Mesenchymal stem cell (in vitro differentiated cells and primary cell): ENCODE data around the gene ARRB1.
A peak's percentile ranks its signal among the peaks of the same experiment; 100 is the strongest.

Source experiments
- DNase-seq: peaks from one replicate; pipeline ENCODE4 v3.0.0-alpha.2; 2013
- H2AFZ ChIP-seq: one replicate; pipeline ENCODE4 v1.6.1; 2013; ENCODE audit warnings: low read depth, mild to moderate bottlenecking, control low read depth, inconsistent platforms, low read length, moderate library complexity
- H2AK5ac ChIP-seq: 2 replicates; pipeline ENCODE4 v1.6.1; 2013; ENCODE audit warnings: low read length, moderate library complexity, mild to moderate bottlenecking, inconsistent platforms; ENCODE audit not compliant: severe bottlenecking
- H2BK120ac ChIP-seq: one replicate; pipeline ENCODE4 v1.6.1; 2013; ENCODE audit warnings: low read depth, mild to moderate bottlenecking, inconsistent platforms, low read length, moderate library complexity
- H2BK12ac ChIP-seq, 2 experiments: one replicate each; pipeline ENCODE4 v1.6.1; 2013; ENCODE audit warnings: inconsistent platforms in 2 of 2, low read length in 2 of 2, mild to moderate bottlenecking in 2 of 2, moderate library complexity in 2 of 2, control low read depth in 1 of 2
- H2BK15ac ChIP-seq: one replicate; pipeline ENCODE4 v1.6.1; 2013; ENCODE audit warnings: mild to moderate bottlenecking, low read depth, inconsistent platforms; ENCODE audit not compliant: poor library complexity, severe bottlenecking
- H2BK5ac ChIP-seq: 2 replicates; pipeline ENCODE4 v1.6.1; 2013; ENCODE audit warnings: low read depth, mild to moderate bottlenecking, low read length, control low read depth, inconsistent platforms; ENCODE audit not compliant: poor library complexity, severe bottlenecking
- H3K14ac ChIP-seq, 2 experiments: one replicate each; pipeline ENCODE4 v1.6.1; 2013; ENCODE audit warnings: inconsistent platforms in 2 of 2, low read length in 2 of 2, control low read depth in 1 of 2, mild to moderate bottlenecking in 1 of 2, moderate library complexity in 1 of 2
- H3K18ac ChIP-seq, 2 experiments: one replicate each; pipeline ENCODE4 v1.6.1; 2013; ENCODE audit warnings: inconsistent platforms in 2 of 2, low read length in 2 of 2, control low read depth in 1 of 2, low read depth in 1 of 2, mild to moderate bottlenecking in 1 of 2
- H3K23ac ChIP-seq, 2 experiments: one replicate each; pipeline ENCODE4 v1.6.1; 2013; ENCODE audit warnings: inconsistent platforms in 2 of 2, low read length in 2 of 2, mild to moderate bottlenecking in 2 of 2, moderate library complexity in 2 of 2, control low read depth in 1 of 2
- H3K27ac ChIP-seq: 2 replicates; pipeline ENCODE4 v1.5.1; 2013; ENCODE audit warnings: mild to moderate bottlenecking, moderate library complexity, low read length, control low read depth, inconsistent platforms; ENCODE audit not compliant: poor library complexity, severe bottlenecking
- H3K27me3 ChIP-seq, 2 experiments: 2 replicates each; pipeline versions ENCODE4 v1.6.1 to v1.7.0; 2013; ENCODE audit warnings: low read length in 2 of 2, mild to moderate bottlenecking in 2 of 2, moderate library complexity in 2 of 2, control low read depth in 1 of 2, inconsistent platforms in 1 of 2; ENCODE audit not compliant: control insufficient read depth in 1 of 2, insufficient read depth in 1 of 2
- H3K36me3 ChIP-seq, 2 experiments: 2 replicates each; pipeline versions ENCODE4 v1.6.1 to v1.7.0; 2013; ENCODE audit warnings: low read length in 2 of 2, control low read depth in 1 of 2, inconsistent platforms in 1 of 2, low read depth in 1 of 2, mild to moderate bottlenecking in 1 of 2; ENCODE audit not compliant: insufficient read depth in 2 of 2, control insufficient read depth in 1 of 2
- H3K4ac ChIP-seq, 2 experiments: one replicate each; pipeline ENCODE4 v1.6.1; 2013; ENCODE audit warnings: inconsistent platforms in 2 of 2, low read length in 2 of 2, mild to moderate bottlenecking in 2 of 2, moderate library complexity in 2 of 2, control low read depth in 1 of 2, low read depth in 1 of 2
- H3K4me1 ChIP-seq: 2 replicates; pipeline ENCODE4 v1.6.1; 2013; ENCODE audit warnings: low read depth, low read length, control low read depth; ENCODE audit not compliant: control insufficient read depth, insufficient read depth
- H3K4me2 ChIP-seq: 2 replicates; pipeline ENCODE4 v1.6.1; 2013; ENCODE audit warnings: low read length, mild to moderate bottlenecking, inconsistent platforms; ENCODE audit not compliant: poor library complexity, severe bottlenecking
- H3K4me3 ChIP-seq, 2 experiments: 2 replicates each; pipeline versions ENCODE4 v1.5.1 to v1.7.0; 2013; ENCODE audit warnings: low read length in 2 of 2, mild to moderate bottlenecking in 2 of 2, control low read depth in 1 of 2, low read depth in 1 of 2; ENCODE audit not compliant: insufficient read depth in 1 of 2
- H3K79me1 ChIP-seq: replicated peaks from 2 replicates; pipeline ENCODE4 v1.6.1; 2013; ENCODE audit warnings: mild to moderate bottlenecking, control low read depth, low read length, inconsistent platforms; ENCODE audit not compliant: poor library complexity, severe bottlenecking
- H3K9ac ChIP-seq: 2 replicates; pipeline ENCODE4 v1.7.0; 2013; ENCODE audit warnings: mild to moderate bottlenecking, low read length, moderate library complexity
- H3K9me3 ChIP-seq: 2 replicates; pipeline ENCODE4 v1.7.0; 2013; ENCODE audit warnings: mild to moderate bottlenecking, low read length; ENCODE audit not compliant: control insufficient read depth
- H4K8ac ChIP-seq: one replicate; pipeline ENCODE4 v1.6.1; 2013; ENCODE audit warnings: inconsistent platforms, mild to moderate bottlenecking, low read length, moderate library complexity
- H4K91ac ChIP-seq: one replicate; pipeline ENCODE4 v1.6.1; 2013; ENCODE audit warnings: mild to moderate bottlenecking, low read length, inconsistent platforms
- WGBS: methylation state at CpG from one replicate; pipeline ENCODE4 v1.1.7; 2013; ENCODE audit warnings: mixed read lengths; 5-methylcytosine and 5-hydroxymethylcytosine counted together

The ARRB1 gene

DNA sequence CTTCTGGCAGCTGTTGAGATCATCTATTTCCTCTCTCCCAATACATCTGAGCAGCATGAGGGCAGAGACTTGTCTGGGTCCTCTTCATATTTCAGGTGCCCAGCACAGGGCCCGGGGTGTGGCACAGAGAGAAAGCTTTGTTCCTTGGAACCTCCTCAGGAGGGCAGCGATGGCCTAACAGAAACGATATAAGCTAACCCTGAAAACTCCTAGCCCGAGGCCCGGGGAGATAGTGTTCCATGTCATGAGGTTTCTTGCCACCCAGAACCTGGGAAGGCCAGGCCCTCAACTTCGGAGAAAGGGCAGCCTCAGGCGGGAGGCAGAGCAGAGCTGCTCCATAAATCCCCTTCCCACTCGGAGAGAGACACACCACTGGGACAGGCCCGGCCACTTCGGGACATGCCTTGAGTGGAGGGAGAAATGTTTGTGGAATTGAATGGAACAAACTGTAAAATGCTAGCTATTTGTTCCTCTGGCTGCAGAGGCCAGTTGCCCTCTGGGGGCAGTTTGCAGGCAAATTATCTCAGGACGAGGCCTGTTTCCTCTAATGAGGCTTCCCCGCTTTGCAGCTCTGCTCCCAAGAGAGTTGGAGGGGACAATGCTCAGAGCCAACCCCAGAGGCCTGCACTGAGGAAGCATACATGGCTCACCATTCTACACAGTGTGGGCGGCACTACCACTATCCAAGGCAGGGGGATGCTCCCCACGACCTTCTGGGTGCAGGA, 11.6 kb downstream of the ARRB1 start:
- no peaks in the 10 kb centered on the region for H3K9me3 ChIP-seq
- peak overlapping the region; percentile 80 for H2AK5ac ChIP-seq
- no peaks in the 10 kb centered on the region for H3K27me3 ChIP-seq
- H2BK15ac ChIP-seq = peak overlapping the region; percentile 87
- H3K4me3 ChIP-seq = peak overlapping the region in 1 of 2 experiments; percentile 27
- DNase-seq = peak; percentile 71
- H3K27ac ChIP-seq = peak overlapping the region; percentile 53
- peak overlapping the region; percentile 0 for H3K4me2 ChIP-seq
- H2AFZ ChIP-seq = no peak overlapping the region
- peak overlapping the region; percentile 74 for H3K9ac ChIP-seq
- H3K4me1 ChIP-seq = peaks cover 76% of the 10 kb centered on the region
- no peak overlapping the region for H3K23ac ChIP-seq
- peak overlapping the region; percentile 86 for H4K91ac ChIP-seq
- no peak overlapping the region for H2BK5ac ChIP-seq
- H3K79me1 ChIP-seq = peaks cover 26% of the 10 kb centered on the region
- H3K18ac ChIP-seq = peak overlapping the region; percentile 84 to 99
- H4K8ac ChIP-seq = peak overlapping the region; percentile 89
- WGBS = 12% methylated on average over 13 of the region's 14 CpGs
- H2BK12ac ChIP-seq = peak overlapping the region; percentile 86 to 97
- peak overlapping the region; percentile 75 for H2BK120ac ChIP-seq
- H3K36me3 ChIP-seq = peaks cover 0 to 5% of the 10 kb centered on the region in 2 experiments
- peak overlapping the region in 1 of 2 experiments; percentile 76 for H3K14ac ChIP-seq
- H3K4ac ChIP-seq = peak overlapping the region; percentile 95

- Histone ChIP-seq H2BK120ac (peak overlapping the region; percentile 75), H2BK15ac (peak overlapping the region; percentile 67), H3K9me3 (no peaks in the 10 kb centered on the region), H3K4me3 (no peak overlapping the region), H3K27me3 (no peaks in the 10 kb centered on the region), H2BK12ac (peak overlapping the region; percentile 60 to 97), H3K79me1 (peaks cover 28% of the 10 kb centered on the region), H3K23ac (no peak overlapping the region), H3K27ac (peak overlapping the region; percentile 40), H3K4me2 (no peak overlapping the region), H3K4ac (peak overlapping the region; percentile 88 to 96), H3K14ac (peak overlapping the region in 1 of 2 experiments; percentile 84), H2AFZ (no peak overlapping the region), H2AK5ac (peak overlapping the region; percentile 72), H2BK5ac (no peak overlapping the region), H3K9ac (peak overlapping the region; percentile 74), H3K18ac (peak overlapping the region; percentile 96 to 99), H4K91ac (peak overlapping the region; percentile 95), H4K8ac (peak overlapping the region; percentile 39), H3K4me1 (peaks cover 76% of the 10 kb centered on the region), H3K36me3 (no peaks in the 10 kb centered on the region)
- 30% methylated on average over 5 of the region's 8 CpGs for WGBS
- DNase-seq = peak; percentile 77
These were observed 12.8 kb downstream of the ARRB1 start for GRCh38 chr11:75338516-75339208.

DNA sequence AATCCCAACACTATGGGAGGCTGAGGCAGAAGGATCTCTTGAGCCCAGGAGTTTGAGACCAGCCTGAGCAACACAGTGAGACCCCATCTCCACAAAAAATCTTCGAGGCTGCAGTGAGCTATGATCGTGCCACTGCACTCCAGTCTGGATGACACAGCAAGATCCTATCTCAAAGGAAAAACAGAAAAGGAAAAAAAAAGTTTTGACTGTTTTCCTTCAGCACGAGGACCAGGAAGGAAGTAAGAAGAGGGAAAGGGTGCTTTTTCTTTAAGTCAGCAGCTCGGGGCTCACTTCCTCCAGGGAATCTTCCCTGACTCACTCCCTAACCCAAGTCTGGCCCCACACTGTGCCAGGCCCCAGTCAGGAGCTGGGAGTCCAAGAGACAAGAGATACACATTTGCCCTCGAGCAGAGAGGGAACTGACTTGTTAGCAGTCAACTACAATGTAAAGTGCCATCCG, 14.2 kb downstream of the ARRB1 start:
- Histone ChIP-seq H3K18ac (peak overlapping the region; percentile 41 to 59), H3K9me3 (no peaks in the 10 kb centered on the region), H2AFZ (no peak overlapping the region), H3K23ac (no peak overlapping the region), H3K79me1 (peaks cover 31% of the 10 kb centered on the region), H3K36me3 (no peaks in the 10 kb centered on the region), H4K91ac (peak overlapping the region; percentile 55), H3K4ac (peak overlapping the region; percentile 34 to 63), H3K27ac (peak overlapping the region; percentile 76), H3K4me2 (no peak overlapping the region), H3K27me3 (no peaks in the 10 kb centered on the region), H2BK5ac (no peak overlapping the region), H2AK5ac (peak overlapping the region; percentile 12), H2BK120ac (peak overlapping the region; percentile 75), H2BK15ac (no peak overlapping the region), H3K4me3 (no peak overlapping the region), H3K14ac (no peak overlapping the region), H4K8ac (peak overlapping the region; percentile 62), H3K4me1 (peaks cover 70% of the 10 kb centered on the region), H2BK12ac (peak overlapping the region; percentile 19 to 89), H3K9ac (peak overlapping the region; percentile 74)
- 8% methylated on average over 6 of the region's 6 CpGs for WGBS
- peak; percentile 90 for DNase-seq

- H3K18ac ChIP-seq = peak overlapping the region in 1 of 2 experiments; percentile 28
- H3K23ac ChIP-seq = no peak overlapping the region
- H2AFZ ChIP-seq = no peak overlapping the region
- peaks cover 51% of the 10 kb centered on the region for H3K4me1 ChIP-seq
- H3K79me1 ChIP-seq = peaks cover 35% of the 10 kb centered on the region
- peak; percentile 71 for DNase-seq
- WGBS = 42% methylated on average over 11 of the region's 11 CpGs
- no peak overlapping the region for H4K91ac ChIP-seq
- H3K9ac ChIP-seq = peak overlapping the region; percentile 41
- H2AK5ac ChIP-seq = no peak overlapping the region
- no peak overlapping the region for H3K14ac ChIP-seq
- peak overlapping the region; percentile 15 for H3K27ac ChIP-seq
- H3K4me2 ChIP-seq = no peak overlapping the region
- no peaks in the 10 kb centered on the region for H3K9me3 ChIP-seq
- no peak overlapping the region for H2BK15ac ChIP-seq
- H3K36me3 ChIP-seq = no peaks in the 10 kb centered on the region
- H2BK12ac ChIP-seq = no peak overlapping the region
- H4K8ac ChIP-seq = peak overlapping the region; percentile 8
- no peak overlapping the region for H3K4ac ChIP-seq
- no peak overlapping the region for H2BK120ac ChIP-seq
- H3K27me3 ChIP-seq = no peaks in the 10 kb centered on the region
- no peak overlapping the region for H3K4me3 ChIP-seq
- no peak overlapping the region for H2BK5ac ChIP-seq
These were observed 16.5 kb downstream of the ARRB1 start for GRCh38 chr11:75334976-75335375.
